ENCODE data around the gene SIX3. TPM values are rescaled to one million over a fixed set of nuclear protein-coding genes. Genes with fewer than 3 reads are reported as not detected.

SIX3 gene
- total and polyA plus RNA-seq, 2 donors (not counting 3 experiments of a cell fraction or from before 2014, with no cell fraction given): not detected

GRCh38 chr2:44975571-44976450 lies 34.3 kb downstream of the SIX3 start:
- Histone ChIP-seq H3K4me2 (ENCODE audit: insufficient read depth, low read length) (no peak overlapping the region), H3K9me1 (replicated peaks; ENCODE audit: control insufficient read depth, extremely low read depth, insufficient read depth, low read length) (no peaks in the 10 kb centered on the region), H3K4me3 (replicated peaks in 1 of 3; ENCODE audit: insufficient read depth in 1 of 3, low read depth in 1 of 3, low read length in 3 of 3) (no peak overlapping the region), H3K79me2 (ENCODE audit: control insufficient read depth, insufficient read depth, low read length) (no peaks in the 10 kb centered on the region), H3K27me3 (ENCODE audit: control insufficient read depth in 2 of 2, insufficient read depth in 2 of 2, low read length in 2 of 2) (peaks cover 5 to 12% of the 10 kb centered on the region in 2 experiments), H2AFZ (ENCODE audit: low read depth, low read length) (no peak overlapping the region), H3K4me1 (ENCODE audit: control insufficient read depth, extremely low read depth, insufficient read depth, low read length) (no peaks in the 10 kb centered on the region), H3K36me3 (ENCODE audit: control insufficient read depth in 2 of 2, extremely low read depth in 1 of 2, insufficient read depth in 2 of 2, low read length in 2 of 2) (no peaks in the 10 kb centered on the region), H4K20me1 (replicated peaks; ENCODE audit: control insufficient read depth, extremely low read depth, insufficient read depth, low read length) (no peaks in the 10 kb centered on the region), H3K9me3 (replicated peaks; ENCODE audit: control insufficient read depth, insufficient read depth, low read length) (no peaks in the 10 kb centered on the region), H3K27ac (ENCODE audit: insufficient read depth, low read depth, low read length) (no peak overlapping the region), H3K9ac (replicated peaks; ENCODE audit: extremely low read depth, insufficient read depth, low read length) (no peak overlapping the region)
- ChIA-PET POLR2A (no interaction called here), CTCF (interaction anchor here (0.9 to 1.9 kb wide), 6 partner anchors 9 to 610 kb away, joined by 3 to 7 read pairs (median 3); no protein-coding TSS in a partner anchor)
- FAIRE-seq (no peak), DNase-seq (ENCODE audit: low read depth, low spot score) (no peak)
- BruUV-seq (replicated peaks): no TSS peak
- intact Hi-C loops (cut with micrococcal nuclease) (no loop called here), dilution Hi-C loops (cut with MboI; ENCODE audit: extremely low pct_ligation_motif_present, low sequenced_read_pairs) (no loop called here)
- no peak for TF ChIP-seq MAX (IDR thresholded peaks at IDR 0.05; ENCODE audit: insufficient read depth, insufficient read length)
- no peak for TF ChIP-seq MYC (IDR thresholded peaks at IDR 0.05; ENCODE audit: low read depth, low read length)

- Histone ChIP-seq H3K4me2 (ENCODE audit: insufficient read depth, low read length) (no peak overlapping the region), H3K36me3 (ENCODE audit: control insufficient read depth in 2 of 2, extremely low read depth in 1 of 2, insufficient read depth in 2 of 2, low read length in 2 of 2) (no peaks in the 10 kb centered on the region), H3K27ac (ENCODE audit: insufficient read depth, low read depth, low read length) (no peak overlapping the region), H3K79me2 (ENCODE audit: control insufficient read depth, insufficient read depth, low read length) (no peaks in the 10 kb centered on the region), H3K4me3 (replicated peaks in 1 of 3; ENCODE audit: insufficient read depth in 1 of 3, low read depth in 1 of 3, low read length in 3 of 3) (no peak overlapping the region), H2AFZ (ENCODE audit: low read depth, low read length) (no peak overlapping the region), H3K27me3 (ENCODE audit: control insufficient read depth in 2 of 2, insufficient read depth in 2 of 2, low read length in 2 of 2) (peaks cover 5 to 9% of the 10 kb centered on the region in 2 experiments), H3K9me1 (replicated peaks; ENCODE audit: control insufficient read depth, extremely low read depth, insufficient read depth, low read length) (no peaks in the 10 kb centered on the region), H3K9ac (replicated peaks; ENCODE audit: extremely low read depth, insufficient read depth, low read length) (no peak overlapping the region), H4K20me1 (replicated peaks; ENCODE audit: control insufficient read depth, extremely low read depth, insufficient read depth, low read length) (no peaks in the 10 kb centered on the region), H3K9me3 (replicated peaks; ENCODE audit: control insufficient read depth, insufficient read depth, low read length) (no peaks in the 10 kb centered on the region), H3K4me1 (ENCODE audit: control insufficient read depth, extremely low read depth, insufficient read depth, low read length) (no peaks in the 10 kb centered on the region)
- DNase-seq (ENCODE audit: low read depth, low spot score) (no peak), FAIRE-seq (no peak)
- dilution Hi-C loops (cut with MboI; ENCODE audit: extremely low pct_ligation_motif_present, low sequenced_read_pairs): no loop called here
- intact Hi-C loops (cut with micrococcal nuclease): no loop called here
- ChIA-PET CTCF (interaction anchor here (8.2 kb wide), 1 partner anchor 515 kb away, joined by 315 read pairs; no protein-coding TSS in a partner anchor), POLR2A (no interaction called here)
- no peak for TF ChIP-seq POLR2A (IDR thresholded peaks at IDR 0.05; ENCODE audit: low read depth, low read length)
- no peak for TF ChIP-seq EZH2 (IDR thresholded peaks at IDR 0.05; ENCODE audit: borderline replicate concordance, low read depth, low read length, severe bottlenecking)
- TF ChIP-seq JUN (IDR thresholded peaks at IDR 0.05; ENCODE audit: borderline replicate concordance, insufficient read depth, insufficient read length, low read depth): no peak
- TF ChIP-seq GATA2 (IDR thresholded peaks at IDR 0.05; ENCODE audit: insufficient read depth, insufficient read length, low read depth, low read length): no peak
- no peak for TF ChIP-seq CTCF (IDR thresholded peaks at IDR 0.05; ENCODE audit: extremely low read depth in 1 of 2, insufficient read depth in 1 of 2, low read depth in 1 of 2, low read length in 2 of 2)
- no peak for TF ChIP-seq FOS (IDR thresholded peaks at IDR 0.05; ENCODE audit: borderline replicate concordance, insufficient read depth, low read length)
- no peak for TF ChIP-seq POLR2AphosphoS5 (IDR thresholded peaks at IDR 0.05; ENCODE audit: insufficient read depth, low read depth, low read length)
- no TSS peak for BruUV-seq (replicated peaks)
These were observed 38.1 kb downstream of the SIX3 start for GRCh38 chr2:44979581-44979980.
